Thoracic aorta (tissue), 2 donors: ENCODE measurements around the gene CC2D2A. TPM values are rescaled to one million over a fixed set of nuclear protein-coding genes. Genes with fewer than 3 reads are reported as not detected.

ENCODE experiments used
- ATAC-seq: fragments of 150-250 bp; one replicate; pipeline ENCODE4 v1.8.0; 2017; ENCODE audit warnings: low read depth; ENCODE audit not compliant: insufficient number of reproducible peaks, low FRiP score
- DNase-seq: peaks from one replicate; pipeline ENCODE4 v3.0.0-alpha.2; 2020; ENCODE audit warnings: low spot score
- H3K27ac ChIP-seq, 2 donors: fragments of 200-600 bp; sonication (generic); 1 replicate in 1 of 2; 2 replicates in 1 of 2; pipeline ENCODE4 v1.5.1; 2016; ENCODE audit warnings: mild to moderate bottlenecking in 2 of 2, moderate library complexity in 2 of 2
- H3K27me3 ChIP-seq: fragments of 200-600 bp; sonication (generic); replicated peaks from 2 replicates; pipeline ENCODE4 v1.6.0; 2016; ENCODE audit warnings: mild to moderate bottlenecking; ENCODE audit not compliant: insufficient read depth
- H3K36me3 ChIP-seq: fragments of 200-600 bp; sonication (generic); one replicate; pipeline ENCODE4 v1.5.1; 2016
- H3K4me1 ChIP-seq, 2 donors: fragments of 200-600 bp; sonication (generic); 1 replicate in 1 of 2; 2 replicates in 1 of 2; pipeline versions ENCODE4 v1.5.1 to v1.6.0; 2016; ENCODE audit warnings: low read depth in 2 of 2, mild to moderate bottlenecking in 1 of 2; ENCODE audit not compliant: control insufficient read depth in 1 of 2
- H3K4me3 ChIP-seq: fragments of 200-600 bp; sonication (generic); 2 replicates; pipeline ENCODE4 v1.5.1; 2016; ENCODE audit warnings: mild to moderate bottlenecking
- H3K9me3 ChIP-seq: fragments of 200-600 bp; sonication (generic); 2 replicates; pipeline ENCODE4 v1.5.1; 2016
- total RNA-seq, 2 donors: library from RNA; depleted of rRNA; stranded (reverse); fragments of >200 nt; gene quantifications; one replicate each; pipeline versions ENCODE4 v1.1.0 to v1.2.3, GENCODE V29; 2016
- TF ChIP-seq, protein P1 (sequence below): fragments of 200-600 bp; sonication (generic); IDR thresholded peaks from one replicate; pipeline ENCODE4 v1.5.1; 2019; ENCODE audit warnings: antibody characterized with exemption

The CC2D2A gene
- total RNA-seq, 2 donors from 2014 or later: 44.1 to 59.8 TPM

GRCh38 chr4:15466596-15466995 lies 3.1 kb upstream of the CC2D2A start:
- Histone ChIP-seq H3K4me1 (peaks cover 0 to 16% of the 10 kb centered on the region in 2 donors), H3K27ac (no peak overlapping the region), H3K4me3 (no peak overlapping the region), H3K27me3 (no peaks in the 10 kb centered on the region), H3K9me3 (no peaks in the 10 kb centered on the region), H3K36me3 (no peaks in the 10 kb centered on the region)
- TF ChIP-seq, protein P1, sequence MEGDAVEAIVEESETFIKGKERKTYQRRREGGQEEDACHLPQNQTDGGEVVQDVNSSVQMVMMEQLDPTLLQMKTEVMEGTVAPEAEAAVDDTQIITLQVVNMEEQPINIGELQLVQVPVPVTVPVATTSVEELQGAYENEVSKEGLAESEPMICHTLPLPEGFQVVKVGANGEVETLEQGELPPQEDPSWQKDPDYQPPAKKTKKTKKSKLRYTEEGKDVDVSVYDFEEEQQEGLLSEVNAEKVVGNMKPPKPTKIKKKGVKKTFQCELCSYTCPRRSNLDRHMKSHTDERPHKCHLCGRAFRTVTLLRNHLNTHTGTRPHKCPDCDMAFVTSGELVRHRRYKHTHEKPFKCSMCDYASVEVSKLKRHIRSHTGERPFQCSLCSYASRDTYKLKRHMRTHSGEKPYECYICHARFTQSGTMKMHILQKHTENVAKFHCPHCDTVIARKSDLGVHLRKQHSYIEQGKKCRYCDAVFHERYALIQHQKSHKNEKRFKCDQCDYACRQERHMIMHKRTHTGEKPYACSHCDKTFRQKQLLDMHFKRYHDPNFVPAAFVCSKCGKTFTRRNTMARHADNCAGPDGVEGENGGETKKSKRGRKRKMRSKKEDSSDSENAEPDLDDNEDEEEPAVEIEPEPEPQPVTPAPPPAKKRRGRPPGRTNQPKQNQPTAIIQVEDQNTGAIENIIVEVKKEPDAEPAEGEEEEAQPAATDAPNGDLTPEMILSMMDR: no peak
- ATAC-seq (no peak), DNase-seq (no peak)

- DNase-seq: no peak
- TF ChIP-seq, protein P1: no peak
Measured at GRCh38 chr4:15470128-15470475, 420 bp downstream of the CC2D2A start.

GRCh38 chr4:15476396-15476795 lies 6.7 kb downstream of the CC2D2A start:
- H3K4me1 ChIP-seq: peaks cover 0 to 41% of the 10 kb centered on the region in 2 donors
- DNase-seq: no peak

More at GRCh38 chr4:15470128-15470475, 420 bp downstream of the CC2D2A start:
- H3K27ac ChIP-seq: peak overlapping the region; percentile 41 to 47
- peaks cover 0 to 37% of the 10 kb centered on the region in 2 donors for H3K4me1 ChIP-seq
- H3K9me3 ChIP-seq: no peaks in the 10 kb centered on the region
- no peaks in the 10 kb centered on the region for H3K36me3 ChIP-seq
- ATAC-seq: no peak
- peak overlapping the region; percentile 86 for H3K4me3 ChIP-seq
- H3K27me3 ChIP-seq: no peaks in the 10 kb centered on the region

DNA sequence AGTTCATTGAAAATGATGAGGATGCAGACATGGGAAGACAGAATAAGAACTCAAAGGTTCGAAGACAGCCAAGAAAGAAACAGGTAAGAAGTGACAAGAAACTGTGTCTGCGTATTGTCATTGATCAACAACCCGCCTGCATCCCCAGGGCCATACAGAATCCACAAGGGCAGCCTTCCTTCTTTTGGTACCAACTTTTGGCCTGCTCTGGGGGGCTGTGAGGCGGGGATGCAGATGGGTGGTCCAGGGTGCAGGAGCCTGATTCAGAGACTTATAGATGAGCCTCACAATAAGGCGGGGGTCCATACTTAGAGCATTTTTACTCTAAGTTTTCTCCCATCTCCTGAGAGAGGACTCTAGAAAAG lies 9.0 kb downstream of the CC2D2A start:
- Histone ChIP-seq H3K4me3 (no peak overlapping the region), H3K9me3 (no peaks in the 10 kb centered on the region), H3K36me3 (peaks cover 5% of the 10 kb centered on the region), H3K27me3 (no peaks in the 10 kb centered on the region), H3K27ac (no peak overlapping the region), H3K4me1 (peaks cover 0 to 18% of the 10 kb centered on the region in 2 donors)
- ATAC-seq (no peak), DNase-seq (no peak)
- TF ChIP-seq, protein P1: no peak

More at GRCh38 chr4:15476396-15476795, 6.7 kb downstream of the CC2D2A start:
- Histone ChIP-seq H3K27me3 (no peaks in the 10 kb centered on the region), H3K27ac (no peak overlapping the region), H3K9me3 (no peaks in the 10 kb centered on the region), H3K36me3 (peaks cover 5% of the 10 kb centered on the region), H3K4me3 (no peak overlapping the region)
- TF ChIP-seq, protein P1: no peak
- no peak for ATAC-seq

DNA sequence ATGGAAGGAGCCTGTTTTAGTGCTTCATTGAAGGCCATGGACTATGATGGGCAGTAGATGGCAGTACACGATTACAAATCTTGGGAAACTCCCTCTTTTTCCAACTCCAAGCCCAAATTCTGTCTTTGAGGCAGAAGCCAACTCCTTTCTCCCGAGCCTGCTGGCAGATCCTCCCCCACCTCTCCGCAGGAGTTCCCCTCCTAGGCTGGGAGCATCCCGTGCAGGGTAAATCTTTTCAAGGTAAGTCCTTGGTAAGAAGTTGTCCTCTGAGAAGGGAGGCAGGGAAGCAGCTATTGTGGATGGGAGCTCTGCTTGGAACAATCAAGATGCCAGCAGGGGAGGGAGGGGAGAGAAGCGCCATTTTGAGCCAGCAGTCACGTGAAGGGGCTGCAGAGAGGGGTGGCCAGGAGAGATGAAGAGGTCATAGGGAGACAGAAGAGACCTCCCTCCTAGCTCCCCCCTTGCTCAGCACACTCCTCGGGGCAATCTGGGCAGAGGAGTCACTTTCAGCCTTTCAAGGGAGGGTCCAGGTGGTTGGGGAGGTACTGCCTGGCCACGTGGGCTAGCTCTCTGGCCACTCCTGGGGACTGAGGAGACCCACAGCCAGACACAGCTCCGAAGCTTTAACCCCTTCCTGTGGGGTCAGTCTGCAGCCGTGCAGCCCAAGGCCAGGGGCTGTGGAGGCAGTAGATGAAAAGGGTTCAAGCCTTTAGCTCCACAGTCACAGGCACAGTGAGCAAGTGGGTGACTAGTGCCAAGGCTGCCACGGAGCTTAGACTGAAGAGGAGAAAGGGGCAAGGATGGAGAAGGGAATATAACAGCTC lies 9.6 kb downstream of the CC2D2A start:
- peak overlapping the region; percentile 77 to 79 for H3K27ac ChIP-seq
- DNase-seq (no peak), ATAC-seq (peak; percentile 83)
- no peaks in the 10 kb centered on the region for H3K9me3 ChIP-seq
- H3K4me3 ChIP-seq: peak overlapping the region; percentile 77
- H3K4me1 ChIP-seq: peaks cover 0 to 18% of the 10 kb centered on the region in 2 donors
- no peaks in the 10 kb centered on the region for H3K27me3 ChIP-seq
- TF ChIP-seq, protein P1: peak; percentile 60
- H3K36me3 ChIP-seq: peaks cover 5% of the 10 kb centered on the region
